Lower lobe of right lung (tissue), 2 donors: ENCODE measurements around the gene CDHR3. TPM values are rescaled to one million over a fixed set of nuclear protein-coding genes. Genes with fewer than 3 reads are reported as not detected.
A peak's percentile ranks its signal among the peaks of the same experiment; 100 is the strongest.

ENCODE experiments used
- ATAC-seq, 2 donors: fragments of 200-7000 bp; cut with Tn5 transposase; one replicate each; pipeline ENCODE4 v1.9.1; 2020 to 2022; ENCODE audit warnings: mild to moderate bottlenecking in 2 of 2, moderate library complexity in 2 of 2
- DNase-seq: peaks from one replicate; pipeline ENCODE4 v3.0.0-alpha.2; 2020
- H3K27ac ChIP-seq: fragments of 200-600 bp; one replicate; pipeline ENCODE4 v1.8.0; 2022
- H3K27me3 ChIP-seq: fragments of 200-600 bp; one replicate; pipeline ENCODE4 v1.8.0; 2022; ENCODE audit warnings: low read depth
- H3K36me3 ChIP-seq: fragments of 200-600 bp; one replicate; pipeline ENCODE4 v1.8.0; 2022; ENCODE audit warnings: mild to moderate bottlenecking
- H3K4me1 ChIP-seq: fragments of 200-600 bp; one replicate; pipeline ENCODE4 v1.8.0; 2022
- H3K4me3 ChIP-seq: fragments of 200-600 bp; one replicate; pipeline ENCODE4 v1.8.0; 2022; ENCODE audit warnings: mild to moderate bottlenecking
- H3K9me3 ChIP-seq: fragments of 200-600 bp; one replicate; pipeline ENCODE4 v1.8.0; 2022
- intact Hi-C: fragments of 100-400 bp; cut with DNase I; formaldehyde crosslinking; loops from one replicate; pipeline ENCODE4 v1.11.0; 2022
- total RNA-seq: library from RNA; stranded (reverse); fragmentation: NEBNext Ultra II Directional; extraction: Animal tissue kit (Norgen Biotek cat#: 25700); gene quantifications from one replicate; pipeline ENCODE4 v1.2.1, GENCODE V29; 2021
- TF ChIP-seq, protein P1 (sequence below): fragments of 200-600 bp; IDR thresholded peaks from one replicate; pipeline ENCODE4 v1.8.0; 2022; ENCODE audit warnings: antibody characterized with exemption, mild to moderate bottlenecking
- donor health status: DM: no; HTN: yes; CAD: no; lungs with severe emphysema.

Gene CDHR3
- total RNA-seq, 1 donor from 2014 or later: 28.7 TPM

DNA sequence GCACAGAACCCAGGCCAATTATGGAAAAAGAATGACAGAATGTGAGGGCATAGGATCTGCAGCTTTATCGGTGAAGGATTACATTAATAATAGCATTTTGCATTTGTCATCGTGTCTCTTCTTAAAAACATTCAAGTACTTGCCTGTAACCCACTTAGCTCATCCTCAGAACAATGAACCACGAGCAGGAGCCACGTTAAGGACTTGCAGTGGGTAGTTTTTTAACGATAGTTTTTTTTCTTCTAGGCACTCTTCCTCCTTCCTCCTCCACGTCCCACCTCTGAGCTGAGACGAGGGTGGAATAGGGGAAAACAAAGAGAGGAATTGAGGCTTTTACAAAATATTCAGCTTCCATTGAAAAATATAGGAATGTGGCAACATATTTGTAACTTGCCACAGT, 27.1 kb downstream of the CDHR3 start:
- no peak for DNase-seq

DNA sequence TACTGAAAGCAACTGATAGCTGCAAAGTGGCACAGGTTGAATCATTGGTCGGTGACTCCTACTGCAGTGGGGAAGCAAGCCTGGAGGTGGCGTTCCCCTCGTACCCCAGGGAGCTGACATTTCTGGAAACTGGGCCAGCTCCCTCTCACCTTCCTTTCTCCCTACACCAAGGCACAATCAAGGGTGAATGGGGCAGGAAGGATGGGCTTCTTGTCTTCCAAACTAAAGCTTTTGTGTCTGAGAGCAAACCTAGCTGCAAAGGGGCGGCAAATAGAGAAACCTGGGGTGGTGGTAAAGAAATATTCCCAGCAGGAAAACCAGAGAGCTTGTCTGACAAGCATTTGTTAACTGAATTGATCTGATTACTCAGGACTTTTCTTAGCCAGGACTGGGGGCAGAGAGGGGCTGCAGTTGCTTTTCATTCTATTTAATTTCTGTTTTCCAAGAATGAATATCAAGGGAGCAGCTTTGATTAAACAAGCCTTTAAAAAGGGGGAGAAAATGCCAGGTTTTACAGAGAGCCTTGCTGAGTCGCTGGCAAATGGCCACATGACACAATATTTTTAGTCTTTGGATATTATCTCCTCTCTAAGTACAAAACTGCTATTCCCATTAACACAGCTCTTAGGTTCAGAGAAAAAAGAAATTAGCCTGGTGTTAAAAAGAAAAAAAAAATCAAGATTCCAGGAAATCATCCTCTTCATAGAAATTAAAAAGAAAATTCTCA, 27.8 kb downstream of the CDHR3 start:
- no peaks in the 10 kb centered on the region for H3K9me3 ChIP-seq
- no peak overlapping the region for H3K4me3 ChIP-seq
- no peak overlapping the region for H3K27ac ChIP-seq
- no peaks in the 10 kb centered on the region for H3K36me3 ChIP-seq
- DNase-seq: no peak
- no peaks in the 10 kb centered on the region for H3K4me1 ChIP-seq
- intact Hi-C loops: no loop called here
- TF ChIP-seq, protein P1, sequence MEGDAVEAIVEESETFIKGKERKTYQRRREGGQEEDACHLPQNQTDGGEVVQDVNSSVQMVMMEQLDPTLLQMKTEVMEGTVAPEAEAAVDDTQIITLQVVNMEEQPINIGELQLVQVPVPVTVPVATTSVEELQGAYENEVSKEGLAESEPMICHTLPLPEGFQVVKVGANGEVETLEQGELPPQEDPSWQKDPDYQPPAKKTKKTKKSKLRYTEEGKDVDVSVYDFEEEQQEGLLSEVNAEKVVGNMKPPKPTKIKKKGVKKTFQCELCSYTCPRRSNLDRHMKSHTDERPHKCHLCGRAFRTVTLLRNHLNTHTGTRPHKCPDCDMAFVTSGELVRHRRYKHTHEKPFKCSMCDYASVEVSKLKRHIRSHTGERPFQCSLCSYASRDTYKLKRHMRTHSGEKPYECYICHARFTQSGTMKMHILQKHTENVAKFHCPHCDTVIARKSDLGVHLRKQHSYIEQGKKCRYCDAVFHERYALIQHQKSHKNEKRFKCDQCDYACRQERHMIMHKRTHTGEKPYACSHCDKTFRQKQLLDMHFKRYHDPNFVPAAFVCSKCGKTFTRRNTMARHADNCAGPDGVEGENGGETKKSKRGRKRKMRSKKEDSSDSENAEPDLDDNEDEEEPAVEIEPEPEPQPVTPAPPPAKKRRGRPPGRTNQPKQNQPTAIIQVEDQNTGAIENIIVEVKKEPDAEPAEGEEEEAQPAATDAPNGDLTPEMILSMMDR: no peak
- H3K27me3 ChIP-seq: peaks cover 4% of the 10 kb centered on the region
- ATAC-seq: no peak

More for the DNA sequence above, 27.1 kb downstream of the CDHR3 start:
- TF ChIP-seq, protein P1: no peak
- no peaks in the 10 kb centered on the region for H3K9me3 ChIP-seq
- no peak overlapping the region for H3K27ac ChIP-seq
- peaks cover 4% of the 10 kb centered on the region for H3K27me3 ChIP-seq
- intact Hi-C loops: no loop called here
- no peak for ATAC-seq
- no peaks in the 10 kb centered on the region for H3K36me3 ChIP-seq
- no peaks in the 10 kb centered on the region for H3K4me1 ChIP-seq
- H3K4me3 ChIP-seq: no peak overlapping the region

DNA sequence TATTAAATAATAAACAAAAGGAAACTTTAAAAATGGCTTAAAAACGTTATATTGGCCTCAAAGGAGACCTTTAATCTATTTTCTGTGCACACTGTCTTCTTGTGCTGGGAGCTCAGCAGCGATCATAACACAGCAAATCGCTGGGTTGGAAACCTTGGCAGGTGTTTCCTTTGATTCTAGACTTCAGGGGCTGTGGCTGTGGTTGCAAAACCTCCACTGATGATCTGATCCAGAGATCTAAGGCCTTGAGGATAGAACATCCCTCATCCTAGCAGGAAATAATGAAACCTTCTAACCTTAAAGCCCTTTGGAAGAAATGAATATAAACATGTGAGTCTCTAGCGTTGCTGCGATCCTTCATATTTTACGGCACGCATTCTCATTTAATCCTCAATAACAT, 29.8 kb downstream of the CDHR3 start:
- no peak for ATAC-seq

DNA sequence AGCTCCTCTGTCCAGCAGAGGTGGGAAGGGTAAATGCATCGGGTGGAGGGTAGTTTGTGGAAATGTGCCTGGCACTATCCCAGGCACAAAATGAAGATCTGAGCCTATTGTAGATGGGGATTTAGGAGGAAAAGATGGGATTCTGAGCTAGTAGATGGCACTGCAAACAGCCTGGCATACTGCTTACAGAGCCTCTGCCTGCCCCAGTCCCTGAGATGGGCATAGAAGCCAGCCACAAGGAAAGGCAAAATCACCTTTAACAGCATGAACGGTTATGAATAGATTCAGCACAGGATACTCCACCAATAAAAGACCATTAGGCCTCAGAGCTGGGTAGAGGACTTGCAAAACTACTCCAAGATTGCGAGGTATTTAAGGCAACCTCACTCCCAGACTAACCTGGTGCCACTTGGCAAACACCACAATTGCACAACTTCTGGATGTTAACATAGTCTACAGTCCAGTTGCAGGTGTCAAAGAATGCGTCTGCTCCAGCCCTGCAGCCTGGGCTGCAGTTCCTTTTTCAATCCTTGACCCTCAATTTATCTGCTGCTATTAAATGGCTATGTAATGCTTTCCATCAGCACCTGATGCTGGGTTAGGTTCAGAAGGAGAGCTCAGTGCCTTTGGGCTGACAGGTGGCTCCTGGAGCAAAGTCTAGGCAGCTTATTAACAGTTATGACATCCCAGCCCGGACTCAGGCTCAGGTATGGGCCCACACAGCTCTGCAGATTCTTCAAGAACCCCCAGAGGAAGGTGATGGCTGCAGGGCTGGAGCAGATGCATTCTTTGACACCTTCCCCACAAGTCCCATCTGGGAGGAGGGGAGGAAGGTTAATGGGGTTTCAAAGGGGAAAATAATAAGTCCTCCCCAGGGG, 34.0 kb downstream of the CDHR3 start:
- TF ChIP-seq, protein P1: no peak
- Histone ChIP-seq H3K36me3 (no peaks in the 10 kb centered on the region), H3K27ac (no peak overlapping the region), H3K9me3 (no peaks in the 10 kb centered on the region), H3K4me3 (no peak overlapping the region), H3K4me1 (peaks cover 9% of the 10 kb centered on the region), H3K27me3 (peaks cover 4% of the 10 kb centered on the region)
- peak; percentile 48 for DNase-seq
- intact Hi-C loops: no loop called here
- ATAC-seq: peak; percentile 90 to 91

More for the DNA sequence above, 29.8 kb downstream of the CDHR3 start:
- intact Hi-C loops: no loop called here
- H3K27ac ChIP-seq: no peak overlapping the region
- H3K4me1 ChIP-seq: peaks cover 8% of the 10 kb centered on the region
- no peak overlapping the region for H3K4me3 ChIP-seq
- H3K9me3 ChIP-seq: no peaks in the 10 kb centered on the region
- H3K27me3 ChIP-seq: peaks cover 4% of the 10 kb centered on the region
- DNase-seq: no peak
- TF ChIP-seq, protein P1: no peak
- no peaks in the 10 kb centered on the region for H3K36me3 ChIP-seq

DNA sequence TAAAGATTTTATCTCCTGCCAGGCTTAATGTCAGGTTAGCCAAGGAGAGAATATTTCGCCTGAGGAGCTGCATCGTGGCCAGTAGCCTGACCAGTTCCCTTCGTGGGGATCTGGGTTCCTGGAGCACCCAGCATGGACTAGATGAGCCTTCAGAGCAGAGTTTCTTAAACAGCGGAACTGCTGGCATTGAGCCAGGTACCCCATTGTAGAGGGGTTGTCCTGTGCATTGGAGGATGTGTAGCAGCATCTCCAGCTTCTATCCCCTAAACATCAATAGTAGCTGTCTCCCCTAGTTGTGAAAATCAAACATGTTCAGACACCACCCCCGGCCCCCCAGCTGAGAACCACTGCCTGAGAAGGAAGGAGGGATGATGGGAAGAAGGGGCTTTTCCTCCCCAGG, 36.2 kb downstream of the CDHR3 start:
- H3K27me3 ChIP-seq: no peaks in the 10 kb centered on the region
- TF ChIP-seq, protein P1: no peak
- ATAC-seq (no peak), DNase-seq (no peak)
- H3K4me1 ChIP-seq: peaks cover 9% of the 10 kb centered on the region
- H3K27ac ChIP-seq: no peak overlapping the region
- H3K9me3 ChIP-seq: no peaks in the 10 kb centered on the region
- H3K4me3 ChIP-seq: no peak overlapping the region
- H3K36me3 ChIP-seq: no peaks in the 10 kb centered on the region
- intact Hi-C loops: no loop called here
